HG02763 (cell line): Measurements from ENCODE around the gene PEX3.

Experiments used
- ATAC-seq: cut with Tn5 transposase; IDR thresholded peaks from one replicate; pipeline ENCODE4 v1.9.1; 2021; ENCODE audit warnings: mild to moderate bottlenecking, moderate library complexity; ENCODE audit not compliant: unreplicated experiment

PEX3 gene, protein sequence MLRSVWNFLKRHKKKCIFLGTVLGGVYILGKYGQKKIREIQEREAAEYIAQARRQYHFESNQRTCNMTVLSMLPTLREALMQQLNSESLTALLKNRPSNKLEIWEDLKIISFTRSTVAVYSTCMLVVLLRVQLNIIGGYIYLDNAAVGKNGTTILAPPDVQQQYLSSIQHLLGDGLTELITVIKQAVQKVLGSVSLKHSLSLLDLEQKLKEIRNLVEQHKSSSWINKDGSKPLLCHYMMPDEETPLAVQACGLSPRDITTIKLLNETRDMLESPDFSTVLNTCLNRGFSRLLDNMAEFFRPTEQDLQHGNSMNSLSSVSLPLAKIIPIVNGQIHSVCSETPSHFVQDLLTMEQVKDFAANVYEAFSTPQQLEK

DNA sequence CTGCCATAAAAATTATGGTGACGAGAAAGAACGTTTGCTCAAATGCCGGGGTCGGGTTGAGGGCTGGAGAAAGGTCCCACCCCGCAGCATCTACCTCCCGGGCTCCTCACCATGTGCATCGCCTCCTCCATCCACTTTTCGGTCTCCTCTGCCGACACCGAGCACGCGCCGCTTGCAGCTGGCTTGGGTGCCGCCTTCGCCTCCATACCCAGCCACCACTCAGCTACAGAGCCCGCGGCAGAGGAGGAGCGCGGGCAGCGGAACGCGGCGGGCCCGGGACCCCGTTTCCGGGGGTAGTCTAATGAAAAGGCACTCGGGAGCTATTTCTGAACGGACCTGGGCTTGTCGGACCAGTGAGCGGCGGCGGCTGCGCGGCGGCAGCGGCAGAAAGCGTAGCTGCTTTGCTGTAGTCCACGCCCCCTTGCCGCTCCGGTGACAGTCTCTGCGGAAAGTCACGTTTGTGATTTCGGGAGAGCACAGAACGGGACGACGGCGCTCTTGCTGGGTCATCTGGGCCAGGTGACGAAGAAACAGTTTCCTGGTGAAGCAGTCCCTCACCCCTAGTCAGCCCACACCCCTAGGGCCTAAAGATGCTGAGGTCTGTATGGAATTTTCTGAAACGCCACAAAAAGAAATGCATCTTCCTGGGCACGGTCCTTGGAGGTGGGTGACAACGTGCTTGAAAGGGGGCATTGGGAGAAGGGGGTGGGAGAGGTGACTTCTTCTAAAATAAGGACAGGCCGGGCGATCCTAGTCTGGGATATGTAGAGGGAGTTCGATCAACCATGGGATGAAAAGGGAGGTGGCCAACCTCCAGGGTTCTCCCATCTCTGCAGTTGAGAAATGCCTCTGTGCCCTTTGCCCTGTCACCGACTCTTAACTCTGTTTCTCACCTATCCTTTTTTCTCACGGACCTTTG lies at the start of gene PEX3, which contains the start of gene ADAT2:
TSS of gene PEX3 (plus strand) at position 353 of the 919 bp plus-strand sequence. CDS start at position 591, 238 bp downstream.
TSS of gene ADAT2 (minus strand) at position 243 of the 919 bp plus-strand sequence. CDS start at position 206, 37 bp downstream.
- ATAC-seq: peak; percentile 98

- no peak for ATAC-seq
These were observed 49.5 kb upstream of the PEX3 start for GRCh38 chr6:143401068-143401446.

- no peak for ATAC-seq
These were observed 48.8 kb upstream of the PEX3 start for GRCh38 chr6:143401636-143402370.

- no peak for ATAC-seq
These were observed 47.8 kb upstream of the PEX3 start for GRCh38 chr6:143402721-143403336.

DNA sequence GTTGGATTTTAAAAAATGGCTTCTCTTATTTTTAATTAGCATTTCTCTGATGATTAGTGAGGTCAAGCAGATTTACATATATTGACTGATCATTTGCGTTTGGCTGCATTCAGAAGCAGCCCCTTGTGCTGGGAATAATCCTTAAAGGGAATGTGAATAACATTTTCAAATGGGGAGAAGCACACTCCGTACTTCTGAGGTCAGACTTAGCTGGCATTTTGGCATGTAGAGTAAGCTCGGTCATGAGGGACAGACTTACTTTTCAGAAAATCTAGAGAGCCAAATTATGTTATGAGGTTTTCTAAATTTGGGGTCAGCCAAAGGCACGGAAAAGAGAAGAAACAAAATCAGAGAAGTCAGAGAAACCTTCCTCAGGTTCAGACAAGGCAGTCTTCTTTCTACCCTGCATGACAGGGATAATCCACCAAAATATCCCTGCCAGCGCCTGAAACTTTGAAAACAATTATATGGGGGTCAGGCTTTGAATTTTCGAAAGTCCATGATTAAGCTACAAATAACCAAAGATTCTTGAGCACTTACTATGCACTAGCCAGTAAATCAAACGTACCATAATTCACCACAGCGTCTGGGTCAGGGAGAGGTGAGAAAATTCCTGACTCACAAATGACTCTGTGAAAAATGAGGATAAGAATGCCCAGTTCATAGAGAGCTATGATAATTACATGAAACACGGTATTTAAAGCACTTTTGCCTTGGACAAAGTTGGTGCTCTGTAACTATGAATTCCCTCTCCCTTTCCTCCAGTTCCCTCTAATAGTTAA lies 45.0 kb upstream of the PEX3 start:
- ATAC-seq: no peak

DNA sequence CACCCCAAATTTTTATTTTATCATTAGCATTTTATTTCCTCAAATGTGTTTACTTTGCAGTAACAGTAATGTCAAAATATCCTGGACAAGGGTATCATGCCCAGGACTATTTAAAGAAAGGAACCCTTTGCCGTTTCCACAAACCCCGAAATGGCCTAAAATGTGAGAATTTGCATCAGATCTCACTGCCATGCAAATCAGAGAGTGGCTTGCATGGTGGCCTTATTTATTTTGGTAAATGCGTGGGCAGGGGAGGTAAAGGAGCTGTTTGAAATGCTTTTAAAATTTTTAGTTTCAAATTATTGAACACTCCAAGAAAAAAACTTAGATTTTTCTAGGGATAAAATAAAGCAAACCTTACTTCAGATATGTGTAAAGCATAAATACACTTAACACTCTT lies 43.9 kb upstream of the PEX3 start:
- ATAC-seq: peak; percentile 64

GRCh38 chr6:143408151-143408786 lies 42.3 kb upstream of the PEX3 start:
- no peak for ATAC-seq

DNA sequence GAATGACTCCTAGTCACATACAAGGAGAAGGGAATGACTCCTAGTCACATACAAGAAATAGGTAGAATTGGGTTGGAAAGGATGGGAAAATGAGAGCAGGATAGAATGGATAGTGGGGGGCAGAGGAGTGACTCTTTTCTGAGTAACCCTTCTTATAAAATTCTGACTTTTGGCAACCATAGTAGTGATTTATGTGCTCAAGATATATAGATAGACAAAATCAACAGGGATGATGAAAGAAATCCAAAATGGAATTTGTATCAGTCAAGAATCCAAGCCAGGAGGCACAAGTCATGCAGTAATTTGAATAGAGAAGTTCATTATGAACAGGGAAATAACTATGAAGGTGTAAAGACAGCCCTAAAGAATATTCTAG lies 41.8 kb upstream of the PEX3 start:
- ATAC-seq: no peak

GRCh38 chr6:143410859-143411270 lies 39.7 kb upstream of the PEX3 start:
- ATAC-seq: no peak

DNA sequence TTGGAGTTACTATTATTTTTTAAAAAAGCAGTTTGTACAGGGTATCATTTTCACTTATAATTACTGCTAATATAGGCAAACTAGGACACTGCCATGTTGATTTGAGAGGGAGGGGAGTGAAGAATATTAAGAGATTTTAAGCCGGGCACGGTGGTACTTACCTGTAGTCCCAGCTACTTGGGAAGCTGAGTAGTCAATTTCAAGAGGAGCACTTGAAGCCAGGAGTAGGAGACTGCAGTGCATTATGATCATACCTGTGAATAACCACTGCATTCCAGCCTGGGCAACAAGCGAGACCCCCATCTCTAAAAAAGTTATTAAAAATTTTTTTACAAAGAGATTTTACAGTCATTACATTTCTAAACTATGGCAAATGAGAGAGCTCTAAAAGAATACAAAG lies 35.8 kb upstream of the PEX3 start:
- no peak for ATAC-seq

GRCh38 chr6:143419526-143419925 lies 31.1 kb upstream of the PEX3 start:
- ATAC-seq: no peak

DNA sequence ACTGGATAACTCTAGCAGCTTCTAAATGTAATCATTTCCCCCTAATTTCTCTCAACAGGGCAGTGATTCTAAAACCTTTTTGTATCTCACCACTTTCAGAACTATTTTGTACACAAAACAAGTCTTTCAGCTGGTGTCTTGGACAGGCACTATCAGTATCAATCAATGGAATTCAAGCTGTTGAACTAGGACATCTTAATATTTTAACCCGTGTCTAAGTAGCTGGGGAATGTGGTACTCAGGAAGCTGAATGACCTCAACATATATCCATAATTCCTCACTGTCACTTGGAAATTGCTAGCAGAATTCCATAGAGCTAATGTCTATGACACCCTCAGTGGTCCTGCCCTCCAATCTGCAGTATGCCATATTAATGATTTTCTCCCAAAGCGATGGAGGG lies 24.6 kb upstream of the PEX3 start:
- ATAC-seq: no peak

- peak; percentile 100 for ATAC-seq
These were observed 23.3 kb upstream of the PEX3 start for GRCh38 chr6:143427109-143427817.

GRCh38 chr6:143429970-143430369 lies 20.6 kb upstream of the PEX3 start:
- no peak for ATAC-seq

- no peak for ATAC-seq
These were observed 19.4 kb upstream of the PEX3 start for GRCh38 chr6:143431226-143431625.

DNA sequence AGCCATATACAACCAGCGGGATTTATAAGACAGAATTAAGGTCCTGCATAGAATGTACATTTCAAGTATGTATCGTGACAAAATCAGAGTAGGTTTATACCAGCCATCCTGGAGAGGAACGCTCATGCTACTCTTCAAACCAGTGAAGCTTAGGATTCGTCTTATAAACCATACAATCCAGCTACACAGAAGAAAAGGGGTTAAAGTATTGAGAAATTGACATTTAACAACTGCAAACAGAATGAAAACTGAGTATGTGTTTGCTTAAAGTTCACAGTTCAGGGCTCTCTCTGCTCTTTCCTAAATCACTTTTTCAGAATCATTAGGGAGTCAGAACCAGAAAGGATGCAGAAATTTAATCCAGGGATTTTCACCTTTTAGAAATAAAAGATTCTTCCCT lies 18.0 kb upstream of the PEX3 start:
- no peak for ATAC-seq

DNA sequence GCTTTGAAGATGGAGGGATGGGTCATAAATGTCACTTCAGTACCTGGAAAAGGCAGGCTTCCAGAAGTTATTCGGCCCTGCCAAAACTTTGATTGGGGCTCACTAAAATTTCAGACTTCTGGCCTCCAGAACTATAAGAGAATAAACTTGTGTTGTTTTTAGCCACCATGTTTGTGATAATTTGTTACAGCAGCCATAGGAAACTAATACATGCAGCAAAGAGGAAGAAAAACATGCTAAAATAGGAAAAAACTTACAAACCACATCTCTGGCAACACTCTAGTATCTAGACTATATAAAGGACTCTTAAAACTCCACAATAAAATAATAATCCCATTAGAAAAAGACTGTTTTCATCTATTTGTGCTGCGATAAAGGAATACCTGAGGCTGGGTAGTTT lies 9.6 kb upstream of the PEX3 start:
- no peak for ATAC-seq

DNA sequence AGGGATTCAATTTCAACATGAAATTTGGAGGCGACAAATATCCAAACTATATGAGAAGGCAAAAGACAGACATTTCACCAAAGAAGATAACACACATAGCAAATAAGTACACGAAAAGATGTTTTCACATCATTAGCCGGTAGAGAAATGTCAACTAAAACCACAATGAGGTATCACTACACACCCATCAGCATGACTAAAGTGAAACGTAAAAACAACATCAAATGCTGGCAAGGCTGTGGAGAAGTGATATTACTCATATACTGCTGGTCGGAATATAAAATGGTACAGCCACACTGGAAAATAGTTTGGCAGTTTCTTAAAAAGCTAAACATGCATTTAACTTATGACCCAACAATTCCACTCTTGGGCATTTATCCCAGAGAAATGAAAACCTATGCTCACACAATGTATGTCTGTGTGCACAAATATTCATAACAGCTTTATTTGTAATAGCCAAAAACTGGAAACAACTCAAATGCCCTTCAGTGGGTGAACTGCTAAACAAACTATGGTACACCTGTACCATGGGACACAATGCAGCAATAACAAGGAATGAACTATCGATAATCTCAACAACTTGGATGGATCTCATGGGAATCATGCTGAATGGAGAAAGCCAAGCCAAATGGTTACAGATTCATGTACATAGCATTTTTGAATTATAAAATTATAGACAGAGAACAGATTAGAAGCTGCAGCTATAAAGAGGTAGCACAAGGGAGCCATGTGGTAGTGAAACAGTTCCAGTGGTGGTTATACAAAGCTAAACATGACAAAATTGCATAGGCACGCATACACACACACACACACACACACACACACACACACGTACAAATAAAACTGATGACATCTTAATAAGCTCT lies 8.7 kb upstream of the PEX3 start:
- ATAC-seq: no peak
